ENCODE measurements around the gene SUPT7L. TPM values are rescaled to one million over a fixed set of nuclear protein-coding genes. Genes with fewer than 3 reads are reported as not detected.

Gene SUPT7L
- total RNA-seq, 6 experiments from 2014 or later, result 11.4 to 15.3 (median 13.9) TPM

- peaks cover 0 to 43% (median 14%) of the 10 kb centered on the region in 4 donors for H3K36me3 ChIP-seq
- H3K4me1 ChIP-seq, result no peaks in the 10 kb centered on the region
- peak overlapping the region in 1 of 3 donors; percentile 1 for H3K27ac ChIP-seq
- intact Hi-C loops (cut with DNase I), result no loop called here
- no peaks in the 10 kb centered on the region for H3K27me3 ChIP-seq
- ATAC-seq, result peak in 3 of 4 donors; percentile 20 to 65 (median 28)
- DNase-seq, result no peak
- H3K9me3 ChIP-seq, result no peaks in the 10 kb centered on the region
- WGBS (ENCODE audit: insufficient coverage, low coverage, low lambda C conversion rate, missing lambda C conversion rate), result 86% methylated on average over 1 of the region's 1 CpG
- no peak for TF ChIP-seq POLR2A (IDR thresholded peaks at IDR 0.05)
- no peak for TF ChIP-seq CTCF (IDR thresholded peaks at IDR 0.05)
- H3K4me3 ChIP-seq, result no peak overlapping the region
Measured at GRCh38 chr2:27681841-27682240, 18.4 kb upstream of the SUPT7L start.

- DNase-seq (no peak), ATAC-seq (no peak)
- no peaks in the 10 kb centered on the region for H3K9me3 ChIP-seq
- no peaks in the 10 kb centered on the region for H3K27me3 ChIP-seq
- intact Hi-C loops (cut with DNase I), result no loop called here
- TF ChIP-seq CTCF (IDR thresholded peaks at IDR 0.05) (no peak), POLR2A (IDR thresholded peaks at IDR 0.05) (no peak)
- no peak overlapping the region for H3K27ac ChIP-seq
- H3K36me3 ChIP-seq, result peaks cover 0 to 43% (median 11%) of the 10 kb centered on the region in 4 donors
- 94% methylated on average over 2 of the region's 2 CpGs for WGBS (ENCODE audit: insufficient coverage, low coverage, low lambda C conversion rate, missing lambda C conversion rate)
- no peaks in the 10 kb centered on the region for H3K4me1 ChIP-seq
- no peak overlapping the region for H3K4me3 ChIP-seq
Measured at GRCh38 chr2:27680571-27680970, 17.2 kb upstream of the SUPT7L start.

- no peak for TF ChIP-seq POLR2A (IDR thresholded peaks at IDR 0.05)
- TF ChIP-seq CTCF (IDR thresholded peaks at IDR 0.05), result no peak
- 86% methylated on average over 5 of the region's 5 CpGs for WGBS (ENCODE audit: insufficient coverage, low coverage, low lambda C conversion rate, missing lambda C conversion rate)
- Histone ChIP-seq H3K9me3 (no peaks in the 10 kb centered on the region), H3K36me3 (peaks cover 0 to 76% (median 19%) of the 10 kb centered on the region in 4 donors), H3K4me3 (no peak overlapping the region), H3K4me1 (no peaks in the 10 kb centered on the region), H3K27ac (no peak overlapping the region), H3K27me3 (no peaks in the 10 kb centered on the region)
- intact Hi-C loops (cut with DNase I), result no loop called here
- ATAC-seq (no peak), DNase-seq (no peak)
Measured at GRCh38 chr2:27672723-27673486, 9.5 kb upstream of the SUPT7L start.

- H3K27me3 ChIP-seq, result no peaks in the 10 kb centered on the region
- H3K4me1 ChIP-seq, result no peaks in the 10 kb centered on the region
- H3K9me3 ChIP-seq, result no peaks in the 10 kb centered on the region
- H3K4me3 ChIP-seq, result no peak overlapping the region
- no peak for TF ChIP-seq CTCF (IDR thresholded peaks at IDR 0.05)
- TF ChIP-seq POLR2A (IDR thresholded peaks at IDR 0.05), result no peak
- no peak for DNase-seq
- ATAC-seq, result no peak
- peaks cover 0 to 74% (median 17%) of the 10 kb centered on the region in 4 donors for H3K36me3 ChIP-seq
- intact Hi-C loops (cut with DNase I), result no loop called here
- no peak overlapping the region for H3K27ac ChIP-seq
- WGBS (ENCODE audit: insufficient coverage, low coverage, low lambda C conversion rate, missing lambda C conversion rate), result 89% methylated on average over 4 of the region's 4 CpGs
Measured at GRCh38 chr2:27671235-27671634, 7.8 kb upstream of the SUPT7L start.

Data from right lobe of liver (tissue), 6 donors.